Measurements from ENCODE around the gene DUXB.

DUXB gene

GRCh38 chr16:75701361-75701760, at the start of gene DUXB:
TSS of gene DUXB (minus strand) at chr16:75701461. CDS start at chr16:75701418, 43 bp downstream.
- ChIA-PET POLR2A (no interaction called here), CTCF (no interaction called here)
- no peak for DNase-seq (ENCODE audit: extremely low spot score)
- TF ChIP-seq FOXM1 (IDR thresholded peaks at IDR 0.05; ENCODE audit: borderline replicate concordance), result no peak
- TF ChIP-seq BHLHE40 (IDR thresholded peaks at IDR 0.05; ENCODE audit: borderline replicate concordance), result no peak
- no peak for TF ChIP-seq ELF4 (IDR thresholded peaks at IDR 0.05)
- TF ChIP-seq FOXA1 (IDR thresholded peaks at IDR 0.05), result no peak
- no peak for TF ChIP-seq NFRKB (IDR thresholded peaks at IDR 0.05)
- no peak for TF ChIP-seq SUZ12 (IDR thresholded peaks at IDR 0.05)
- TF ChIP-seq ZNF384 (IDR thresholded peaks at IDR 0.05), result no peak
- TF ChIP-seq FOXK2 (IDR thresholded peaks at IDR 0.05), result no peak
- no peak for TF ChIP-seq CTBP1 (IDR thresholded peaks at IDR 0.05; ENCODE audit: borderline replicate concordance)
- no peak for TF ChIP-seq LEF1 (IDR thresholded peaks at IDR 0.05; ENCODE audit: borderline replicate concordance)
- no peak for TF ChIP-seq TARDBP (IDR thresholded peaks at IDR 0.05)
- TF ChIP-seq HDGF (IDR thresholded peaks at IDR 0.05; ENCODE audit: borderline replicate concordance), result no peak
- TF ChIP-seq ARNT (IDR thresholded peaks at IDR 0.05), result no peak
- no peak for TF ChIP-seq L3MBTL2 (conservative IDR thresholded peaks at IDR 0.05)
- no peak for TF ChIP-seq PKNOX1 (IDR thresholded peaks at IDR 0.05)
- no peak for TF ChIP-seq SP1 (IDR thresholded peaks at IDR 0.05)

GRCh38 chr16:75750528-75750927, 49.3 kb upstream of the DUXB start:
- POLR2A ChIA-PET, result interaction anchor here (0.6 kb wide), 1 partner anchor 1415 kb away, joined by 3 read pairs; no protein-coding TSS in a partner anchor
- DNase-seq (ENCODE audit: extremely low spot score), result no peak
- CTCF ChIA-PET, result no interaction called here
- no peak for TF ChIP-seq CTBP1 (IDR thresholded peaks at IDR 0.05; ENCODE audit: borderline replicate concordance)
- TF ChIP-seq PKNOX1 (IDR thresholded peaks at IDR 0.05), result no peak
- no peak for TF ChIP-seq ELF4 (IDR thresholded peaks at IDR 0.05)
- no peak for TF ChIP-seq FOXA1 (IDR thresholded peaks at IDR 0.05)
- no peak for TF ChIP-seq SP1 (IDR thresholded peaks at IDR 0.05)
- no peak for TF ChIP-seq SUZ12 (IDR thresholded peaks at IDR 0.05)
- TF ChIP-seq TARDBP (IDR thresholded peaks at IDR 0.05), result no peak
- no peak for TF ChIP-seq ARNT (IDR thresholded peaks at IDR 0.05)
- TF ChIP-seq FOXK2 (IDR thresholded peaks at IDR 0.05), result no peak
- no peak for TF ChIP-seq FOXM1 (IDR thresholded peaks at IDR 0.05; ENCODE audit: borderline replicate concordance)
- TF ChIP-seq HDGF (IDR thresholded peaks at IDR 0.05; ENCODE audit: borderline replicate concordance), result no peak
- TF ChIP-seq ZNF384 (IDR thresholded peaks at IDR 0.05), result no peak
- no peak for TF ChIP-seq LEF1 (IDR thresholded peaks at IDR 0.05; ENCODE audit: borderline replicate concordance)
- no peak for TF ChIP-seq L3MBTL2 (conservative IDR thresholded peaks at IDR 0.05)
- TF ChIP-seq NFRKB (IDR thresholded peaks at IDR 0.05), result no peak
- no peak for TF ChIP-seq BHLHE40 (IDR thresholded peaks at IDR 0.05; ENCODE audit: borderline replicate concordance)

- no peak for DNase-seq (ENCODE audit: extremely low spot score)
- ChIA-PET CTCF (no interaction called here), POLR2A (no interaction called here)
- TF ChIP-seq ELF4 (IDR thresholded peaks at IDR 0.05) (no peak), LEF1 (IDR thresholded peaks at IDR 0.05; ENCODE audit: borderline replicate concordance) (no peak), FOXK2 (IDR thresholded peaks at IDR 0.05) (no peak), SUZ12 (IDR thresholded peaks at IDR 0.05) (no peak), CTBP1 (IDR thresholded peaks at IDR 0.05; ENCODE audit: borderline replicate concordance) (no peak), ARNT (IDR thresholded peaks at IDR 0.05) (no peak), HDGF (IDR thresholded peaks at IDR 0.05; ENCODE audit: borderline replicate concordance) (no peak)
These were observed 45.1 kb upstream of the DUXB start for GRCh38 chr16:75746359-75746758.

DNA sequence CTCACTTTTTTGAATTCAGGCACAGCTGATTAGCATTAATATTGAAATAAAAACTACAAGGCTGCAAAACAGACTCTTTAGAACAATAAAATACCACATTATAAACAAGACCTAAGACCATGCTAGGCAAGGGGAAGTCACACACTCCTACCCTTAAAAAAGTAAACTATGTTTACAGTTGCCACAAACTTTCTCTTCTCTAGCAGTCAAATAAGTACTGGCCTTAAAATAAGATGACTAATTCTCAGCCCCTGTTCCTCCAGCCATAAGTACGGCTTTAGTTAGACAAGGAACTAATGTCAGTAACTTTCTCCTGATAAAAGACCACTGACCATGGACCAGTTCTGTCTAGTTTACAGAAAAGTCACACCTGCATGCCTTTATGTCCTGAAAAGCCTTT, 44.6 kb upstream of the DUXB start:
- CTCF ChIA-PET, result no interaction called here
- DNase-seq (ENCODE audit: extremely low spot score), result no peak
- TF ChIP-seq CTBP1 (IDR thresholded peaks at IDR 0.05; ENCODE audit: borderline replicate concordance) (no peak), ZNF384 (IDR thresholded peaks at IDR 0.05) (no peak), ELF4 (IDR thresholded peaks at IDR 0.05) (no peak), FOXM1 (IDR thresholded peaks at IDR 0.05; ENCODE audit: borderline replicate concordance) (no peak), HDGF (IDR thresholded peaks at IDR 0.05; ENCODE audit: borderline replicate concordance) (no peak), ARNT (IDR thresholded peaks at IDR 0.05) (no peak), SP1 (IDR thresholded peaks at IDR 0.05) (no peak), BHLHE40 (IDR thresholded peaks at IDR 0.05; ENCODE audit: borderline replicate concordance) (no peak), FOXA1 (IDR thresholded peaks at IDR 0.05) (no peak), SUZ12 (IDR thresholded peaks at IDR 0.05) (no peak), L3MBTL2 (conservative IDR thresholded peaks at IDR 0.05) (no peak), PKNOX1 (IDR thresholded peaks at IDR 0.05) (no peak), NFRKB (IDR thresholded peaks at IDR 0.05) (no peak)
- POLR2A ChIA-PET, result no interaction called here

GRCh38 chr16:75745242-75745641, 44.0 kb upstream of the DUXB start:
- ChIA-PET CTCF (no interaction called here), POLR2A (no interaction called here)
- no peak for DNase-seq (ENCODE audit: extremely low spot score)
- TF ChIP-seq SUZ12 (IDR thresholded peaks at IDR 0.05) (no peak), BHLHE40 (IDR thresholded peaks at IDR 0.05; ENCODE audit: borderline replicate concordance) (no peak), ARNT (IDR thresholded peaks at IDR 0.05) (no peak), NFRKB (IDR thresholded peaks at IDR 0.05) (no peak), LEF1 (IDR thresholded peaks at IDR 0.05; ENCODE audit: borderline replicate concordance) (no peak), FOXK2 (IDR thresholded peaks at IDR 0.05) (no peak), PKNOX1 (IDR thresholded peaks at IDR 0.05) (no peak), L3MBTL2 (conservative IDR thresholded peaks at IDR 0.05) (no peak), TARDBP (IDR thresholded peaks at IDR 0.05) (no peak), FOXA1 (IDR thresholded peaks at IDR 0.05) (no peak), ZNF384 (IDR thresholded peaks at IDR 0.05) (no peak), HDGF (IDR thresholded peaks at IDR 0.05; ENCODE audit: borderline replicate concordance) (no peak), CTBP1 (IDR thresholded peaks at IDR 0.05; ENCODE audit: borderline replicate concordance) (no peak), ELF4 (IDR thresholded peaks at IDR 0.05) (no peak), FOXM1 (IDR thresholded peaks at IDR 0.05; ENCODE audit: borderline replicate concordance) (no peak), SP1 (IDR thresholded peaks at IDR 0.05) (no peak)

All from HEK293T (cell line).